Type B pancreatic cell (in vitro differentiated cells): Measurements from ENCODE around the gene SNX1. TPM values are rescaled to one million over a fixed set of nuclear protein-coding genes. Genes with fewer than 3 reads are reported as not detected.
"Not testable (repeated sequence)": the region's sequence is repeated elsewhere in the genome, so short reads cannot be mapped to it uniquely, and the experiment has no call there.

ENCODE experiments used
- DNase-seq: peaks from one replicate; pipeline ENCODE4 v3.0.0; 2021; ENCODE audit warnings: mixed read lengths; ENCODE audit not compliant: unreplicated experiment; ENCODE audit errors: extremely low spot score
- H3K27ac Mint-ChIP-seq: 2 replicates; pipeline ENCODE4 v1.8.0; 2021; ENCODE audit warnings: mild to moderate bottlenecking, mixed read lengths
- H3K27me3 Mint-ChIP-seq: 2 replicates; pipeline ENCODE4 v1.8.0; 2021; ENCODE audit warnings: mixed read lengths
- H3K36me3 Mint-ChIP-seq: 2 replicates; pipeline ENCODE4 v1.8.0; 2021; ENCODE audit warnings: mixed read lengths
- H3K4me1 Mint-ChIP-seq: one replicate; pipeline ENCODE4 v1.8.0; 2021; ENCODE audit warnings: mixed read lengths; ENCODE audit not compliant: unreplicated experiment
- H3K4me3 Mint-ChIP-seq: 2 replicates; pipeline ENCODE4 v1.8.0; 2021; ENCODE audit warnings: mild to moderate bottlenecking, mixed read lengths
- H3K9me3 Mint-ChIP-seq: 2 replicates; pipeline ENCODE4 v1.8.0; 2021; ENCODE audit warnings: mixed read lengths
- CTCF ChIP-seq: fragments of 200-600 bp; sonication (generic); conservative IDR thresholded peaks from 2 replicates; pipeline ENCODE4 v1.5.0; 2021; ENCODE audit warnings: antibody characterized with exemption, mild to moderate bottlenecking
- total RNA-seq: library from RNA; stranded (reverse); gene quantifications from 2 replicates; pipeline ENCODE4 v1.2.1, GENCODE V29; 2021; ENCODE audit warnings: low replicate concordance

Gene SNX1
- total RNA-seq, 1 donor from 2014 or later: 124 TPM

GRCh38 chr15:64051407-64052259, 44.1 kb upstream of the SNX1 start:
- H3K4me1 Mint-ChIP-seq: peaks cover 23% of the 10 kb centered on the region
- TF ChIP-seq CTCF: no peak
- H3K9me3 Mint-ChIP-seq: no peaks in the 10 kb centered on the region
- no peaks in the 10 kb centered on the region for H3K36me3 Mint-ChIP-seq
- peak overlapping the region; percentile 17 for H3K27ac Mint-ChIP-seq
- no peak for DNase-seq
- H3K4me3 Mint-ChIP-seq: no peak overlapping the region
- peaks cover 23% of the 10 kb centered on the region for H3K27me3 Mint-ChIP-seq

GRCh38 chr15:64052925-64053491, 42.8 kb upstream of the SNX1 start:
- Mint-ChIP-seq H3K4me1 (peaks cover 20% of the 10 kb centered on the region), H3K4me3 (no peak overlapping the region), H3K9me3 (no peaks in the 10 kb centered on the region), H3K27ac (no peak overlapping the region), H3K27me3 (peaks cover 9% of the 10 kb centered on the region), H3K36me3 (no peaks in the 10 kb centered on the region)
- TF ChIP-seq CTCF: no peak
- DNase-seq: no peak

- DNase-seq: peak; percentile 11
- H3K27ac Mint-ChIP-seq, H3K27me3 Mint-ChIP-seq, H3K9me3 Mint-ChIP-seq, H3K36me3 Mint-ChIP-seq, H3K4me3 Mint-ChIP-seq: not testable (repeated sequence)
- H3K4me1 Mint-ChIP-seq: peaks cover 20% of the 10 kb centered on the region
Observed at GRCh38 chr15:64053674-64054073, 42.1 kb upstream of the SNX1 start.

- DNase-seq: peak; percentile 7
- no peak for TF ChIP-seq CTCF
- Mint-ChIP-seq H3K36me3 (no peaks in the 10 kb centered on the region), H3K4me1 (no peaks in the 10 kb centered on the region), H3K27me3 (no peaks in the 10 kb centered on the region), H3K9me3 (no peaks in the 10 kb centered on the region), H3K27ac (no peak overlapping the region), H3K4me3 (no peak overlapping the region)
Observed at GRCh38 chr15:64058279-64058678, 37.5 kb upstream of the SNX1 start.

GRCh38 chr15:64059104-64059503, 36.7 kb upstream of the SNX1 start:
- H3K9me3 Mint-ChIP-seq, H3K27me3 Mint-ChIP-seq, H3K4me1 Mint-ChIP-seq, DNase-seq, H3K36me3 Mint-ChIP-seq, H3K4me3 Mint-ChIP-seq, H3K27ac Mint-ChIP-seq: not testable (repeated sequence)

- Mint-ChIP-seq H3K4me3 (no peak overlapping the region), H3K9me3 (no peaks in the 10 kb centered on the region), H3K36me3 (no peaks in the 10 kb centered on the region), H3K27ac (no peak overlapping the region), H3K4me1 (no peaks in the 10 kb centered on the region), H3K27me3 (no peaks in the 10 kb centered on the region)
- DNase-seq: peak; percentile 64
- TF ChIP-seq CTCF: no peak
Observed at GRCh38 chr15:64060716-64061115, 35.1 kb upstream of the SNX1 start.
